ENCODE data around the gene AMD1. TPM values are rescaled to one million over a fixed set of nuclear protein-coding genes. Genes with fewer than 3 reads are reported as not detected.
A peak's percentile ranks its signal among the peaks of the same experiment; 100 is the strongest.

Gene AMD1
- total RNA-seq, 2 donors from 2014 or later = 101 to 121 TPM

DNA sequence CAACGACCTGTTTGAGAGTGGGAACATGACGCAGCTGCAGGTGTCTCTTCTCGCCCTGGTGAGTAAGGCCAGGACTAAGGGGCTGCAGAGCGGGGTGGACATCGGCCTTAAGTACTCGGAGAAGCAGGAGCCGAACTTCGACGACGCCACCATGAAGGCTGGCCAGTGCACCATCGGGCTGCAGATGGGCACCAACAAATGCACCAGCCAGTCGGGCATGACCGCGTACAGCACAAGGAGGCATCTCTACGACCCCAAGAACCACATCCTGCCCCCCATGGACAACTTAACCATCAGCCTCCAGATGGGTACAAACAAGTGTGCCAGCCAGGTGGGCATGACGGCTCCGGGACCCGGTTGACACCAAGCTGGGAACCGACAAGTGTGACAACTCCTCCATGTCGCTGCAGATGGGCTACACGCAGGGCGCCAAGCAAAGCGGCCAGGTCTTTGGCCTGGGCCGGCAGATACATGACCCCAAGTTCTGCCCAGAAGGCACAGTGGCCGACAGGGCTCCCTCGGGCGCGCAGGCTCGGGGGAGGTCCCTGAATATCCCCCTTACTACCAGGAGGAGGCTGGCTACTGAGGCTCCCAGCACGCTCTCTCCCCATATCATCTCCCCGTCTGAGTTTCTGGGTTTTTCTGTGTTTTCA lies 15.9 kb upstream of the AMD1 start:
- Mint-ChIP-seq H3K27me3 (no peaks in the 10 kb centered on the region), H3K4me3 (no peak overlapping the region), H3K4me1 (peaks cover 5% of the 10 kb centered on the region), H3K36me3 (ENCODE audit: low read depth) (no peaks in the 10 kb centered on the region), H3K27ac (no peak overlapping the region)
- no peaks in the 10 kb centered on the region for H3K9me3 ChIP-seq (ENCODE audit: control insufficient read depth, low read length, poor library complexity, severe bottlenecking)
- DNase-seq (no peak), ATAC-seq (no peak)

DNA sequence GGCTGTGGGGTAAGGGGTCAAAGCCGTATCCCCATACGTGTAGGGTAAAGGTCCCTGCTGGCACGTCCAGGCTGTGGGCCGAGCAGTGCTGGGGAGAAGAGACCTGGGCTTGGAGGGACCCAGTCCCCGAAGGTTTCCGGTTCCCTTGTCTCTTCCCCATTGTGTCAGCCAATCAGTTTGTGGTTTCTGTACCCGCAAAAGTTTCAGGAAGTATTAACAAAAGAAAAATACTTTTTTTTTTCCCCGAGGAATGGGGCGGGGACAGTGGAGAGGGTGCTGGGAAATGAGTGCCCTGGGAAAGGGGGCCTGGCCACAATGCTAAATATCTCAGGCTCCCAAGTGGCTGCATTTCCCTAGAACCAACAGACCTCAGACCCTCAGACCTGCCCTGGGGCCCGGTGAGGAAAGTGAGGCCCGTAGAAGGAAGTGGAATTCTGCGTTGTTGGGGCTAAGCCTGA lies 15.2 kb upstream of the AMD1 start:
- Mint-ChIP-seq H3K4me3 (peak overlapping the region; percentile 50), H3K36me3 (ENCODE audit: low read depth) (no peaks in the 10 kb centered on the region), H3K27me3 (no peaks in the 10 kb centered on the region), H3K27ac (no peak overlapping the region), H3K4me1 (peaks cover 5% of the 10 kb centered on the region)
- DNase-seq (no peak), ATAC-seq (peak; percentile 28)
- H3K9me3 ChIP-seq (ENCODE audit: control insufficient read depth, low read length, poor library complexity, severe bottlenecking) = no peaks in the 10 kb centered on the region

DNA sequence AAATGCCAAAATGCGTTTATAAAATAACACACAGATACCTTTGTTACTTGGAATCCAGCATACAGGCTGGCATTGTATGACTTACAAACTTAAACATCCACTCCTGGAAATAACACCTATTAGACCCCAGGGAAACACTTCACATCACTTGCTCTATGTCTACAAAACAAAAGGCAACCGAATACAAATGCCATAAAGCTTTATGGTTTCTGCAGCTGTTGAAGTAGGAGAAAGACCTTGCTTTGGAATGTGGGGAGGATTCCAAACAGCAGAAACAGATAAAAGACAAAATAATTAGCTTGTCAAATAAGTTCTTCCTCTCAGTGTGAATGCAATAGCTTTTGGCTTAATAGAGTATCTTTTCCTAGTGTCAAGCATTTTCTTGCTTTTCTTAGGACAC lies 9.8 kb upstream of the AMD1 start:
- no peak overlapping the region for H3K4me3 Mint-ChIP-seq
- H3K4me1 Mint-ChIP-seq = peaks cover 4% of the 10 kb centered on the region
- no peaks in the 10 kb centered on the region for H3K27me3 Mint-ChIP-seq
- no peaks in the 10 kb centered on the region for H3K36me3 Mint-ChIP-seq (ENCODE audit: low read depth)
- DNase-seq (no peak), ATAC-seq (no peak)
- no peaks in the 10 kb centered on the region for H3K9me3 ChIP-seq (ENCODE audit: control insufficient read depth, low read length, poor library complexity, severe bottlenecking)
- H3K27ac Mint-ChIP-seq = no peak overlapping the region

DNA sequence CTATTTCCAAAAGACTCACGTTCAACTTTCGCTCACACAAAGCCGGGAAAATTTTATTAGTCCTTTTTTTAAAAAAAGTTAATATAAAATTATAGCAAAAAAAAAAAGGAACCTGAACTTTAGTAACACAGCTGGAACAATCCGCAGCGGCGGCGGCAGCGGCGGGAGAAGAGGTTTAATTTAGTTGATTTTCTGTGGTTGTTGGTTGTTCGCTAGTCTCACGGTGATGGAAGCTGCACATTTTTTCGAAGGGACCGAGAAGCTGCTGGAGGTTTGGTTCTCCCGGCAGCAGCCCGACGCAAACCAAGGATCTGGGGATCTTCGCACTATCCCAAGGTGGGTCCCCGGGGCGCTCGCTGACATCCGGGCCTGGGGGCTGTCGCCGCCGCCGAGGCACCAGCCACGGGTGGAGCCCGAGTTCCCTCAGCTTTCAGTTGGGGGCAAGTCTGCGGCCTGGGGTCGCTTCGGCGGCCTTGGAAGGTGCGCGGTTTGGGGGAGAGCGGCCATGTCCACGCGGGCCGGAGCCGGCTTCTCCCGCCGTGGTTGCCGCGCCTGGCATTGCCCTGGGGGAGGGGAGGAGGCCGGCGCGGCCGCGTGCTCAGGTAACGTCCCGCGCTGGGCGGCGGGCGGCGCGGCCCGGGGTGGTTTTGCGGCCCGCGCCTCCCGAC lies 429 bp downstream of the AMD1 start:
- peak; percentile 21 for ATAC-seq
- H3K4me3 Mint-ChIP-seq = peak overlapping the region; percentile 96

DNA sequence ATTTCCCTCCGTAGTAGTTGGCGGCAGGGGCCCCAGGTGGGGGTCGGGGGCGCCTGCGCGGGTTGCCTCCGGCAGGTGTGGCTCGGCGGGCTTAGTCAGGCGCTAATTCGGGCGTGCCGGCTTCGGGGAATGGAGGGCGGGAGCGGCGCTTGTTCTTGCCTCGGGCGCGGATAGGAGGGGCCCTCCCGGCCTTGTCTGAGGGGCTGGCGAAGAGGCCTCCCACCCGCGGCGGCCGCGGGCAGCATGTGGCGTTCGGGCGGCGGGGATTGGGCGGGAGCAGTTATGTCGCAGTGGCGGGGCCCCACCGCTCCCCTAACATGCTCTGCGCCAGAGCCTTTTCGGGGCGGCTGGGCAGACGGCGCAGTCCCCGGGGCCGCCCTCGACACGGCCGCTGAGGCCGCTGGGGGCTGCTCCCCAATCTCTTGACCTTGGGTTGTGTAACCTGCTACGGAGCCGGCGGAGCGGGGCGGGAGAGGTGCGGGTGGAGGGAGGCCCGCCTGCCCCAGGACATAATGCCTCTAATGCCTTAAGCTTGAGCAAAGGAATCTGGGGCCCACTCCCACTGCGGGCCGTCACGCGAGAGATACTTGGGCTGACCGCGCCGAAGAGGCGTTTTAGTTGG lies 1.1 kb downstream of the AMD1 start:
- Mint-ChIP-seq H3K27me3 (no peaks in the 10 kb centered on the region), H3K4me3 (peak overlapping the region; percentile 96), H3K4me1 (peaks cover 37% of the 10 kb centered on the region), H3K36me3 (ENCODE audit: low read depth) (no peaks in the 10 kb centered on the region), H3K27ac (peak overlapping the region; percentile 94)
- ATAC-seq (peak; percentile 35), DNase-seq (peak; percentile 47 to 68 (median 60))
- H3K9me3 ChIP-seq (ENCODE audit: control insufficient read depth, low read length, poor library complexity, severe bottlenecking) = no peaks in the 10 kb centered on the region

More for the DNA sequence above, 429 bp downstream of the AMD1 start:
- Mint-ChIP-seq H3K36me3 (ENCODE audit: low read depth) (no peaks in the 10 kb centered on the region), H3K4me1 (peaks cover 33% of the 10 kb centered on the region), H3K27me3 (no peaks in the 10 kb centered on the region), H3K27ac (peak overlapping the region; percentile 94)
- no peaks in the 10 kb centered on the region for H3K9me3 ChIP-seq (ENCODE audit: control insufficient read depth, low read length, poor library complexity, severe bottlenecking)
- DNase-seq = peak; percentile 17 to 27 (median 18)

DNA sequence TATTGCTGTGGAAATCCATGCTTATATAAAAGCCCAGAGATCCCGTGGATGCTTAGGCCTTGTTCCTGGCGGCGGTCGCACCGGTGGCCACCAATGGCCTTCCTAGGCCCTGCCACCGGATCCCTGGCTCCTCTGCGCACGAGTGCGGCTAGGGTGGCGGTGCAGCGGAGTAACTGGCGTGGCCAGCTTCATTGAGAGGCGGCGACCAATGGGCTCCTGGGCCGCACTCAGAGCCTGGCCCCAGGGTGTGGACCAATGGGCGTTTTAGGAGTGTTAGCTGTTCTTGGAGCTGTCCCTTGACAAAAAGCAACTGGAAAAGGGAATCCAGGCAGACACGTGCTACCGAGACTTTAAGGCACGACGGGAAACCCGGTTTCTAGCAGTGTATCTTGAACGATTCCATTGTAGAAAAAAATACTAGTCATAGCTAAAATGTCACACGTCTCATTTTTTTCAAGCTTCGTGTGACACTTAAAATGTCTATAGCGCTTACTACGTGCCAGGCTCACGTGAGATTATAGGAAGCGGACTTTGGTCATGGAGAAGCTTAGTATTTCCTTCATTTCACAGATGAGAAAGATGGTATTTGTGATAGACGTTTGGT lies 1.7 kb downstream of the AMD1 start:
- DNase-seq (peak; percentile 32 to 48 (median 44)), ATAC-seq (peak; percentile 35)
- peak overlapping the region; percentile 94 for H3K27ac Mint-ChIP-seq
- peaks cover 39% of the 10 kb centered on the region for H3K4me1 Mint-ChIP-seq
- no peaks in the 10 kb centered on the region for H3K27me3 Mint-ChIP-seq
- no peaks in the 10 kb centered on the region for H3K9me3 ChIP-seq (ENCODE audit: control insufficient read depth, low read length, poor library complexity, severe bottlenecking)
- H3K4me3 Mint-ChIP-seq = peak overlapping the region; percentile 96
- H3K36me3 Mint-ChIP-seq (ENCODE audit: low read depth) = no peaks in the 10 kb centered on the region

DNA sequence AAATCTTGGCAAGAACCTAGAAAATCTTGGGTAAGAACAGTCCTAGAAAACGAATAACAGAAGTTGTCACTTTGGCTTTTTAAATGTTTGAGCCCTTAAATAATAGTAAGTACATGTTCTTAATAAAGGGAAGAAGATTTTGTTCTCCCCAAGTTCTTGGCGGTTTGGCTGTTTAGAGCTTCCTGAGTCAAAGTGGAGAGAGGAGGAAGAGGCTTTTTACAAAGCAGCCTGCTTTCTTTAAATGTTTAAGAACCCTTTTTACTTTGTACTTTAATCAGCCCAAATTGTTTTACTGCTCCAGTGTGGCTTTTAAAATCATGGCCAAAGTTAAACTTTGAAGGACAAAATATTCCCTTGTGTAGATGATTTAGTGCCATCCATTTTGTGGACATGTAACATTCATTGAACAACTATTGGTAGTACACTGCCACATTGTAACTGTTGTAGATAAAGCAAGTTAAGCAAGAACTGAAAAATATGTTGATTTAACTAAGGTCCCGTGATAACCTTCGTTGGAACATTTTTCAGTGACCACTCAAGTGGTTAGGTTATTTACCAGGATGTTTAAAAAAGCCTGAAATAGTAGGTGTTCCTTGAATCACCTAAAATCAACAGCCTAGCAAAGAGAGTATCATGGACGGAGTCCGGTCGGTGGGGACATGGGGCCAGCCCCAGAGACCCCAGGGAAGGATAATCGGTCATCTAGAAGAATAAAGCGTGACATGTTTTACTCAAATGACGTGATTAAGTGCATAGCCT lies 2.4 kb downstream of the AMD1 start:
- H3K27ac Mint-ChIP-seq = peak overlapping the region; percentile 94
- peaks cover 40% of the 10 kb centered on the region for H3K4me1 Mint-ChIP-seq
- H3K9me3 ChIP-seq (ENCODE audit: control insufficient read depth, low read length, poor library complexity, severe bottlenecking) = no peaks in the 10 kb centered on the region
- no peak for ATAC-seq
- H3K36me3 Mint-ChIP-seq (ENCODE audit: low read depth) = no peaks in the 10 kb centered on the region
- H3K27me3 Mint-ChIP-seq = no peaks in the 10 kb centered on the region
- peak overlapping the region; percentile 96 for H3K4me3 Mint-ChIP-seq
- no peak for DNase-seq

DNA sequence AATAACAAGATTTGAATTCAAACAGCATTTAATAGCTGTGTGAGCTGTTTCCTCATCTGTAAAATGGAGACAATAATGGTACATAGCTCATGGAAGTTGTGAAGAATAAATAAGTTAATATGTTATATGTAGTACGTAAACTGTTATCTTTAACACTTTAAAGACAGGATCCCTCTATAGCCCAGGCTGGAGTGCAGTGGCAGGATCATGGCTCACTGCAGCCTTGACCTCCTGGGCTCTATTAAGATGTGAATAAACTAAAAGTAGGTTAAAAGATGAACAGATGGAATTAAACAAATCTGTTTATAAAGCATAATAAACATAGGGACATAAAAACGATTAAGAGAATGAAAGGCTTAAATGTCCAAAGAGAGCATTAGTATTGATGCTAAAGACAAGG lies 3.0 kb downstream of the AMD1 start:
- Mint-ChIP-seq H3K4me1 (peaks cover 45% of the 10 kb centered on the region), H3K27me3 (no peaks in the 10 kb centered on the region), H3K36me3 (ENCODE audit: low read depth) (no peaks in the 10 kb centered on the region), H3K27ac (peak overlapping the region; percentile 94), H3K4me3 (peak overlapping the region; percentile 96)
- H3K9me3 ChIP-seq (ENCODE audit: control insufficient read depth, low read length, poor library complexity, severe bottlenecking) = no peaks in the 10 kb centered on the region
- no peak for ATAC-seq
- DNase-seq = no peak

DNA sequence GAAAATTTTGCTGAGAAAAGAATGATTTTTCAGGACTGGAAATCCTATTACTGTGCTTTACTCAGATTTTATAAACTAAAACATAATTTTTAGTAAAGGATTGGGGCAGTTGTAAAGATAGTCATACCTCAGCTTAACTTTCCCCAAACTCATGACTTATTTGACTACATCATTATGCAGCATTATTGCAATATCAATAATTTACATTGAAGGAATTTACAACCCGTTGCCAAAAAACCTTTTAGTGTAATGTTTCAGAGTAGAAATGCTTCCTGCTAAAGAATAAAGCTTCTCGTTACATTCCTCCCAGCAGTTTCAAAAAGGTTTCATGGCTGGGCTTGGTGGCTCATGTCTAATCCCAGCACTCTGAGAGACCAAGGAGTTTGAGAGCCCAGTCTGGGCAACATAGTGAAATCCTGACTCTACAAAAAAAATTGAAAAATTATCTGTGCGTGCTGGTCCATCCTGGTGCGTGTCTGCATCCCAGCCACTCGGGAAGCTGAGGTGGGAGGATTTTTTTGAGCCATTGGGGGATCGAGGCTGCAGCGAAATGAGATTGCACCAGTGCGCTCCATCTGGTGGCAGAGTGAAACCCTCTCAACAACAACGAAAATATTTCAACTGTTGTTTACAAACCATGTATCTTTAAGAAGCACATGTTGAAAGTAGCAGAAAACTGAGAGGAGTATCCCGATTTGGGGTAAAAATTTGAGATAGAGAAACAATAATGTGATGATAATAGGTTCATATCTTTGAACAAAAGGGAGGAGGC lies 4.4 kb downstream of the AMD1 start:
- Mint-ChIP-seq H3K4me1 (peaks cover 53% of the 10 kb centered on the region), H3K4me3 (peak overlapping the region; percentile 96), H3K36me3 (ENCODE audit: low read depth) (no peaks in the 10 kb centered on the region), H3K27ac (peak overlapping the region; percentile 94), H3K27me3 (no peaks in the 10 kb centered on the region)
- DNase-seq (peak in 1 of 3 donors; percentile 16), ATAC-seq (no peak)
- no peaks in the 10 kb centered on the region for H3K9me3 ChIP-seq (ENCODE audit: control insufficient read depth, low read length, poor library complexity, severe bottlenecking)

DNA sequence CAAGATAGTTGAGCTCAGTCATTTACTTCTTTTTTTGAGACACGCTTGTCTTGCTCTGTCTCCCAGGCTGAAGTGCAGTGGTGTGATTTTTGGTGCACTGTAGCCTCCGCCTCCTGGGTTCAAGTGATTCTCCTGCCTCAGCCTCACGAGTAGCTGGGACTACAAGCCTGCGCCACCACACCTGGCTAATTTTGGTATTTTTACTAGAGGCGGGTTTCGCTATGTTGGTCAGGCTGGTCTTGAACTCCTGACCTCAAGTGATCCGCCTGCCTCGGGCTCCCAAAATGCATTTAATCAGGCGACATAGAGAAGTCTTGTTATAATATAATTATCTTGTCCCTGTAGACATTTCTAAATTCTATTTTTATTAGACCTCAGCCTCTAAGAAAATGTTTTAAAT lies 6.1 kb downstream of the AMD1 start:
- Mint-ChIP-seq H3K4me3 (peak overlapping the region; percentile 86), H3K4me1 (peaks cover 57% of the 10 kb centered on the region), H3K27ac (peak overlapping the region; percentile 94), H3K27me3 (no peaks in the 10 kb centered on the region), H3K36me3 (ENCODE audit: low read depth) (no peaks in the 10 kb centered on the region)
- no peaks in the 10 kb centered on the region for H3K9me3 ChIP-seq (ENCODE audit: control insufficient read depth, low read length, poor library complexity, severe bottlenecking)
- ATAC-seq = no peak
- no peak for DNase-seq

DNA sequence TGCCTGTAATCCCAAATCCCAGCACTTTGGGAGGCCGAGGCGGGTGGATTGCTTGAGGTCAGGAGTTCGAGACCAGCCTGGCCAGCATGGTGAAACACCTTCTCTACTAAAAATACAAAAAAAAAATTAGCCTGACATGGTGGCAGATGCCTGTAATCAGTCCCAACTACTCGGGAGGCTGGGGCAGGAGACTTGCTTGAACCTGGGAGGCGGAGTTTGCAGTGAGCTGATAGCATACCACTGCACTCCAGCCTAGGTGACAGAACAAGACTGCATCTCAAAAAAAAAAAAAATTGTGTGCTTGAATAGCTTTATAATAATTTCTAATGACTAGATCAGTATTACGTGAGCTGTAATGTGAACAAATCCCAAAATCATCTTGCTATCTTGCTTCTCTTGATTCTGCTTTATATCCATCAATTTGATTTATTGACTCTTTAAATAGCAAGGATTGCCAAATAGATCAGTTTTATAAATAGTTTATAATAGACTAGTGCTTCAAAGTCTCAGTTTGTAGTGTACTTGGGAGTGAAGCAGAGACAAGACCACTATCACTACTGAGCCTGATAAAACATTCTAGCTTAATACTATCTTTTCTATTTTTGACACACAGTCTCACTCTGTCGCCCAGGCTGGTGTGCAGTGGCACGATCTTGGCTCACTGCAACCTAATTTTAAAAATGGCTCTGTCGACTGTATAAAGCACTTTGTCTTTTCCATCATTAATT lies 7.1 kb downstream of the AMD1 start:
- ATAC-seq (no peak), DNase-seq (no peak)
- no peaks in the 10 kb centered on the region for H3K36me3 Mint-ChIP-seq (ENCODE audit: low read depth)
- peak overlapping the region; percentile 76 for H3K4me3 Mint-ChIP-seq
- H3K4me1 Mint-ChIP-seq = peaks cover 53% of the 10 kb centered on the region
- no peaks in the 10 kb centered on the region for H3K9me3 ChIP-seq (ENCODE audit: control insufficient read depth, low read length, poor library complexity, severe bottlenecking)
- peak overlapping the region; percentile 94 for H3K27ac Mint-ChIP-seq
- no peaks in the 10 kb centered on the region for H3K27me3 Mint-ChIP-seq

DNA sequence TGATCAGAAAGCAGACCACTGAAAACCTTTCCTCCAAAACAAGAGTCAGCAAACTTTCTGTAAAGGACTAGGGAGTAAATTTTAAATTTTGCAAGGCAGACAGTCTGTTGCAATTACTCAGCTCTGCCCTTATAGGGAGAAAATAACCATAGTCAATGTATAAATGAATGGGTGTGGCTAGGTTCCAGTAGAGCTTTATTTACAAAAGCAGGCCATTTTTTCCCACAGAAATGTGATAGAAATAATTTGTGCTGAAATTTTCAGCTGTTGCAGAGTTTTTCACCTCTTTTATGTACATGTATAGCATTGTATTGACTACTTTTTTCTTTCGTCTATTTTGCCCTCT lies 7.7 kb downstream of the AMD1 start:
- no peaks in the 10 kb centered on the region for H3K9me3 ChIP-seq (ENCODE audit: control insufficient read depth, low read length, poor library complexity, severe bottlenecking)
- DNase-seq = no peak
- H3K36me3 Mint-ChIP-seq (ENCODE audit: low read depth) = no peaks in the 10 kb centered on the region
- peak overlapping the region; percentile 76 for H3K4me3 Mint-ChIP-seq
- H3K27ac Mint-ChIP-seq = peak overlapping the region; percentile 94
- H3K4me1 Mint-ChIP-seq = peaks cover 50% of the 10 kb centered on the region
- H3K27me3 Mint-ChIP-seq = no peaks in the 10 kb centered on the region
- no peak for ATAC-seq
